AML-193 (cell line): ENCODE measurements around the gene DTNA.
A peak's percentile ranks its signal among the peaks of the same experiment; 100 is the strongest.

Source experiments
- DNase-seq, 2 experiments: peaks; one replicate each; lab custom pipeline; 2025; lab: John Stamatoyannopoulos, UW

DTNA gene

DNA sequence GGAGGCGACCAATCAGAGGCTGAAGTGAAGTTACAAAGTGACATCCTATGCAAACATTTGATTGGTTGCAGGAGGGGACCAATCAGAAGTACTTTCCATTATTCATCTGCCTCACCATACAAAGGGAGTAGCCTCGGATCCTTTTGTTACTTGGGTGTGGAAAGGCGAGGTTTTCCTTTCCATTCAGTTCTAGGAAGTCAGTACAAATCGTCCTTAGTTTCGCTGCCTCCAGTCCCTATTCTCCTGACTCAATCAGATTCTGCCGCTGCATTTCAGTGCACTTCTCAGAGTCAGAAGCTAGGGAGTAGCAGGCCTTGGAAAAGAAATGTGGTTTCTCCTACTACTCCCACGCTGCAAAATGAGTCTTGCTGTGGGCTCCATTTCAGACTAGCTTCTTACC is 149.4 kb downstream of the DTNA start:
- DNase-seq, result no peak

GRCh38 chr18:34862561-34862960 is 152.5 kb downstream of the DTNA start:
- no peak for DNase-seq

DNA sequence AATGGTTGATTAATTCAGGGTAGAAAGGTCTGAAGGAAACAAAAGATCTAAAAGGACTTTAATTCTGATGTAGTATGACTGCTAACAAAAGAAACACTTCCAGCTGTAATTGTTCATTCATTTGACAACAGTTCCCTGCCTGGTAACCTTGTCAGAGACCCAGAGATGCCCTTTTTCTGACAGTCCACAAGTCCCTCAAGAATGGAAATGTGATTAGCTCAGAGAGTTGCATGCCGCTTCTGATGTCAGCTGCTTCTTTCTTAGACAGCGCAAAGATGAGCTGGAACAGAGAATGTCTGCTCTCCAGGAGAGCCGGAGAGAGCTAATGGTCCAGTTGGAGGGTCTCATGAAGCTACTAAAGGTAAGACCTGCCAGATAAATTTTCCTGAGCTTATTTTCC is 153.6 kb downstream of the DTNA start:
- no peak for DNase-seq

- no peak for DNase-seq
Observed at GRCh38 chr18:34864836-34865497, 154.9 kb downstream of the DTNA start.

- DNase-seq, result no peak
Observed at GRCh38 chr18:34866310-34866709, 156.2 kb downstream of the DTNA start.

GRCh38 chr18:34866739-34867138 is 156.6 kb downstream of the DTNA start:
- no peak for DNase-seq

GRCh38 chr18:34867520-34867919 is 157.4 kb downstream of the DTNA start:
- DNase-seq, result no peak

- DNase-seq, result no peak
Observed at GRCh38 chr18:34870555-34871310, 160.6 kb downstream of the DTNA start.

GRCh38 chr18:34871435-34871834 is 161.3 kb downstream of the DTNA start:
- no peak for DNase-seq

DNA sequence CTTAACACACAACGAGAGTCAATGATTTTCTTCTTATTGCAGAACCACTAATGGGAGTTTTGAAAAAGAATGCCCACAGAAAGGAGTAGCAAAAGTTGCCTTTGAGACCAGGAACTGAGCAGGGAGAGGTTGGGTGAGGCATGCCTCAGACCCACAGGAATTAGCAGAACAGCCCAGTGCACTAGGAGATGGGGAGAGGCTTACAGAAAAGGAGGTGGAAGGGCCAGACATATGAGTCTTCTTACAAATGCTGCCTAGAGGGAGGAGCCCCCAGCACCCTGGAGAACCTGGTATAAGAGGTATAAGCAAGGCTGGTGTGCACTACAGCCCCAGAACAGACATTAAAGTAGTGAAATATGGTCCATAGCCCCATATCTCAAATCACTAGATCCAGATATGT is 162.0 kb downstream of the DTNA start:
- no peak for DNase-seq

- DNase-seq, result no peak
Observed at GRCh38 chr18:34873986-34874580, 164.0 kb downstream of the DTNA start.

DNA sequence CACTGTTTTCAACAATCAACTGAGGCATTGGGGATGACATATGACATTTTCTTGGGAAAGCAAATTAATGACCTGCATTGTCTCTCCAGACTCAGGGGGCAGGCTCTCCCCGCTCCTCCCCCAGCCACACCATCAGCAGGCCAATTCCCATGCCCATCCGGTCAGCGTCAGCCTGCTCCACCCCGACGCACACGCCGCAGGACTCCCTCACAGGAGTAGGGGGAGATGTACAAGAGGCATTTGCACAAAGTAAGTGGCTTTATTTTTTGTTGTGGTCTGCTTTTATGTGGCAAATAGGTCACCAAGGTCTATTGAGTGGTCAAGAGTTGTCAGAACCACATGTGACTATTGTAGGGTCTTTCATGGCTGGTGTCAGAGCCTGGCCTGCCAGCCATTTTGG is 165.1 kb downstream of the DTNA start:
- no peak for DNase-seq

DNA sequence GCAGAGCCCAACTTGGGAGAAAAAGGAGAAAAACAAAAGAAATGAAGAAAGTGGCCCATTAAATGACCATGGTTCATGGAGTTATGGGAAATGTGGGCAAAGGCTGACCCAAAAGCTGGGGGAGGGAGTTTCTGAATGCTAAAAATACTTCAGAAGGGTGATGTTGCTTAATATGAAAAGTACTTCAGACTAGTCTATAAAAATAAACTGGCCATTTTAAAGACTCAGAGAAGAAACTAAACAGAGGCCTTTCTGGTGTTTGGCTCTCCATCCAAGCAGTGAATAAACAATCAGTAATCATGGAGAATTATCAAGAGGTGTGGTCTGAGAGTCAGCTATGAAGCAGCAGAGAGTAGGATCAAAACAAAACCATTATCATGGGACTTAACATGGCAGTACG is 170.3 kb downstream of the DTNA start:
- no peak for DNase-seq

GRCh38 chr18:34880882-34881834 is 171.1 kb downstream of the DTNA start:
- no peak for DNase-seq

- DNase-seq, result no peak
Observed at GRCh38 chr18:34884436-34884835, 174.3 kb downstream of the DTNA start.

DNA sequence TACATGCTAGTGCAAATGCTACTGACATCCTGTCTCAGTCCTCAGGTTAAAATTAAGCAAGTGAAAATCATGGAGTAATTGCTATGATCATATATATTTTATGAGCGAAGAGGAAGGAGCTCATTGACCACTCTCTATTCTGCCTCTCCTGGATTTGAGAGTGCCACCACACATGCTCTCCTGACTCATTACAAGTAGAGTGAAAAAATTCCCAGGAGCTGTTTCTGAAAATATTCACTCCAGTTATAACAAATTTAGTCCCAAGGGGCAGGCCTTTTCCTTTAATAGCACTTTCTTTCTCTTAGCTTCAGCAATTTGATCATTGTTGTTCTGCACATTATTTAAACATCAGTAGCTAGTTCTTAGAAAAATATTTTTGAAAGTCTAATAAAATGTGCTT is 176.1 kb downstream of the DTNA start:
- DNase-seq, result no peak

- DNase-seq, result no peak
Observed at GRCh38 chr18:34887881-34888580, 177.9 kb downstream of the DTNA start.

DNA sequence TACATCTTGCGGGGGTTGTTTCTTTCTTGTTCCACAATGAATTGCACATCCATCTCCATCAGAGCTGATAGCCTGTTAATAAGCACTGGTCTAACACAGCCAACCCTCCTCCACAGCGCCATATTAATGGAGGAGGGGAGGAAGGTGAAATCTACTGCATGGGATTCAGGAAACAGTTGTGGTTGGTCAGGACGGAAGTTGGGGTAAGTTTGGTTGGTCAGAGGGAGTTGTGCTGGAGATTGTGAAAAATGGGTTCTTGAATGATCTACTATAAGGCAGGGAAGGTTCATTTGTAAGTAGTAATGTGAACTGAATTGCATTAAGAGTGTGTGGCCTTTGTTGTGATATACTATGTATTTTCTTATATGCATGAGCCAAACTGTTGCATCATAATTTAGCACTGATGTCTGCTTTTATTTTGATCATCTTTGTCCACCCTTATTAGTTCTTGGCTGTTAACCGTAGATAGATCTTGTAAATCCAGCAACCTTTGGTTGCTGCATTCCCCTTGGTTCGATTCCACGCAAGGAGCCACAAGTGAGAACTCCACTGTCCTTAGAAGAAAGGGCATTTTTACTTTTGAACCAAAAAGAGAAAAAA is 180.5 kb downstream of the DTNA start:
- peak; percentile 28 to 35 for DNase-seq

DNA sequence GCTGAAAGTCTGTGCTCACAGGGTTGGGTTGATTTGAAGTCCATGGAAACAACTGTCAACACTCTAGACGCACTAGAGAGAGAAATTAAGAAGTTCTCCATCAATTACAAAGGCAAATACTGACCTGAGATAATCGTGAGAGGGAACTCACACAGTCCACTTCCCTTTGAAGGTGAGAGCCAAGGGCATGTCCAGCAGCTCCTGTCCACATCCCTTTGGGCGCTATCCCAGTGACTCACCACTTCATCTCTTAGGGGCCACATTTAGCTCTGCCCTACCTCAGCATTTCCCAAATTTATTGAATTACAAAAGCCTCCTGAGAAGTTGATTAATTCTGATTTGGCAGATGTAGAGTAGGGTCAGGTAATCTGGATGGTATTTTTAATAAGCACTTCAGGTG is 182.3 kb downstream of the DTNA start:
- DNase-seq, result no peak

GRCh38 chr18:34893239-34893638 is 183.1 kb downstream of the DTNA start:
- no peak for DNase-seq

- peak; percentile 15 to 17 for DNase-seq
Observed at GRCh38 chr18:34901299-34901698, 191.2 kb downstream of the DTNA start.
